HEK293 (cell line): Measurements from ENCODE around the gene DIPK1C.

Experiments used
- CTCF ChIP-seq: fragments of 450-650 bp; formaldehyde crosslinking; IDR thresholded peaks from 2 replicates; pipeline ENCODE4 v1.5.1; 2016; ENCODE audit warnings: missing biosample characterization, missing genetic modification characterization
- GLI4 ChIP-seq: fragments of 450-650 bp; formaldehyde crosslinking; IDR thresholded peaks from 2 replicates; pipeline ENCODE4 v1.5.1; 2016; ENCODE audit warnings: missing biosample characterization, missing genetic modification characterization
- HOXA7 ChIP-seq: sonication (generic); formaldehyde crosslinking; IDR thresholded peaks from 2 replicates; pipeline ENCODE4 v1.8.1; 2022; ENCODE audit warnings: missing genetic modification reagents, borderline replicate concordance
- RBAK ChIP-seq: fragments of 450-650 bp; formaldehyde crosslinking; IDR thresholded peaks from 2 replicates; pipeline ENCODE4 v1.5.1; 2016; ENCODE audit warnings: missing biosample characterization, missing genetic modification characterization
- YY1 ChIP-seq: fragments of 450-650 bp; formaldehyde crosslinking; IDR thresholded peaks from 2 replicates; pipeline ENCODE4 v1.5.1; 2018; ENCODE audit warnings: missing biosample characterization, missing genetic modification characterization
- ZBTB10 ChIP-seq: fragments of 450-650 bp; formaldehyde crosslinking; IDR thresholded peaks from 2 replicates; pipeline ENCODE4 v1.5.1; 2016; ENCODE audit warnings: missing biosample characterization, missing genetic modification characterization
- ZBTB26 ChIP-seq: fragments of 450-650 bp; formaldehyde crosslinking; optimal IDR thresholded peaks from 2 replicates; pipeline ENCODE3; 2016; ENCODE audit warnings: missing biosample characterization, mild to moderate bottlenecking, missing genetic modification characterization
- ZIC2 ChIP-seq: fragments of 450-650 bp; formaldehyde crosslinking; IDR thresholded peaks from 2 replicates; pipeline ENCODE4 v1.5.1; 2016; ENCODE audit warnings: missing biosample characterization, missing genetic modification characterization
- ZNF121 ChIP-seq: fragments of 450-650 bp; formaldehyde crosslinking; IDR thresholded peaks from 2 replicates; pipeline ENCODE4 v1.5.1; 2016; ENCODE audit warnings: missing biosample characterization, missing genetic modification characterization
- ZNF18 ChIP-seq: fragments of 450-650 bp; formaldehyde crosslinking; IDR thresholded peaks from 2 replicates; pipeline ENCODE4 v1.5.1; 2016; ENCODE audit warnings: missing biosample characterization, missing genetic modification characterization
- ZNF530 ChIP-seq: fragments of 450-650 bp; formaldehyde crosslinking; IDR thresholded peaks from 2 replicates; pipeline ENCODE4 v1.5.1; 2016; ENCODE audit warnings: low read depth, missing biosample characterization, missing genetic modification characterization
- ZNF610 ChIP-seq: fragments of 450-650 bp; formaldehyde crosslinking; IDR thresholded peaks from 2 replicates; pipeline ENCODE4 v1.5.1; 2016; ENCODE audit warnings: missing biosample characterization, missing genetic modification characterization, borderline replicate concordance
- ZNF621 ChIP-seq: fragments of 450-650 bp; formaldehyde crosslinking; IDR thresholded peaks from 2 replicates; pipeline ENCODE4 v1.5.1; 2017; ENCODE audit warnings: missing biosample characterization, missing genetic modification characterization
- ZSCAN5A ChIP-seq: fragments of 450-650 bp; formaldehyde crosslinking; IDR thresholded peaks from 2 replicates; pipeline ENCODE4 v1.5.1; 2016; ENCODE audit warnings: missing biosample characterization, missing genetic modification characterization

GRCh38 chr18:74422541-74422940 lies 34.6 kb downstream of the DIPK1C start:
- TF ChIP-seq ZIC2 (tag by site-specific recombination) (no peak), GLI4 (tag by site-specific recombination) (no peak), ZSCAN5A (no peak), ZBTB26 (tag by site-specific recombination) (no peak), CTCF (tag by site-specific recombination) (no peak), HOXA7 (CRISPR knock-in tag) (no peak), ZNF121 (tag by site-specific recombination) (no peak), ZNF530 (tag by site-specific recombination) (no peak), RBAK (tag by site-specific recombination) (no peak), ZNF18 (tag by site-specific recombination) (no peak), YY1 (tag by site-specific recombination) (no peak), ZNF621 (tag by site-specific recombination) (no peak), ZNF610 (tag by site-specific recombination) (no peak), ZBTB10 (tag by site-specific recombination) (no peak)
